ENCODE measurements around the gene UBE2N. TPM values are rescaled to one million over a fixed set of nuclear protein-coding genes. Genes with fewer than 3 reads are reported as not detected.
"Not testable (repeated sequence)": the region's sequence is repeated elsewhere in the genome, so short reads cannot be mapped to it uniquely, and the experiment has no call there.

Gene UBE2N
- polyA plus RNA-seq, 3 donors from 2014 or later: 135 to 193 (median 142) TPM

DNA sequence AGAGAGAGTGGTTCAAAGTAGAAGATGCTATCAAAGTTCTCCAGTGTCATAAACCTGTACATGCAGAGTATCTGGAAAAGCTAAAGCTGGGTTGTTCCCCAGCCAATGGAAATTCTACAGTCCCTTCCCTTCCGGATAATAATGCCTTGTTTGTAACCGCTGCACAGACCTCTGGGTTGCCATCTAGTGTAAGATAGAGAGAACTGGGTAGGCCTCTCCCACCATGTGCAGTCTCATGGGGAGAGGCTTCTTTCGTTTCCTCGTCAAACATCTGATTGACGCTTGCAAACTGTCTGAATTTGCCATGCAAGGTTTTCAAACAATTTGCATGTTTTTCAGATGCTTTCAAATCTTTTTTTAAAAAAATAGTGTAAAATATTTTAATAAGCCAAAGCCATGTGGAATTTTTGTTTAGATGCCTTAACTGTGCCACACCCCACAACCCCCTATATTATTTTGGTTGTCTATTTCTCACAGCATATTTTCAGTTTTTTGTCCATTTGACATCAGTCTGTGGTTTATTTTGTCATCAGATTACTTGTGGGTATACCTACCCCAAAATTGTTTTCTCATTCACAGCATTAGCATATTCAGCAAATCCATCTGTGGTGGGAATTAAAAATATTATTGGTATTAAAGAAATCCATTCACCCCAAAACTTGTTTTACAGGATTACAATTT is 42.4 kb downstream of the UBE2N start:
- H3K36me3 Mint-ChIP-seq; H3K4me3 Mint-ChIP-seq; H3K4me1 Mint-ChIP-seq; H3K9me3 Mint-ChIP-seq; DNase-seq; H3K27ac Mint-ChIP-seq; H3K27me3 Mint-ChIP-seq (ENCODE audit: low read depth in 3 of 3): not testable (repeated sequence)

DNA sequence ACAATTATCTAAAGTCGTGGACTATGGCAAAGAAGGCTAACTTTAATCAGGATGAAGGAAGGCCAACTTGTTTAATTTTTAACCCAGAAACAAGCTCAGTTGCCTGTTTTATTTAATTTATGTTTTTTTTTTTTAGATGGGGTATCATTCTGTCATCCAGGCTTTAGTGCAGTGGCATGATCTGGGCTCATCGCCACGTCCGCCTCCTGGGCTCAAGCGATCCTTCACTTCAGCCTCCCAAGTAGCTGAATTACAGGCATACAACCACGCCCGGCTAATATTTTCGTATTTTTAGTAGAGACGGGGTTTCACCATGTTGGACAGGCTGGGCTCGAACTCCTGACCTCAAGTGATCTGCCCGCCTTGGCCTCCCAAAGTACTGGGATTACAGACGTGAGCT is 44.3 kb downstream of the UBE2N start:
- Mint-ChIP-seq H3K9me3 (no peaks in the 10 kb centered on the region), H3K27ac (no peak overlapping the region), H3K4me1 (peaks cover 0 to 1% of the 10 kb centered on the region in 2 donors), H3K36me3 (no peaks in the 10 kb centered on the region), H3K4me3 (no peak overlapping the region), H3K27me3 (ENCODE audit: low read depth in 3 of 3) (peaks cover 0 to 3% (median 0%) of the 10 kb centered on the region in 3 donors)
- DNase-seq: no peak

DNA sequence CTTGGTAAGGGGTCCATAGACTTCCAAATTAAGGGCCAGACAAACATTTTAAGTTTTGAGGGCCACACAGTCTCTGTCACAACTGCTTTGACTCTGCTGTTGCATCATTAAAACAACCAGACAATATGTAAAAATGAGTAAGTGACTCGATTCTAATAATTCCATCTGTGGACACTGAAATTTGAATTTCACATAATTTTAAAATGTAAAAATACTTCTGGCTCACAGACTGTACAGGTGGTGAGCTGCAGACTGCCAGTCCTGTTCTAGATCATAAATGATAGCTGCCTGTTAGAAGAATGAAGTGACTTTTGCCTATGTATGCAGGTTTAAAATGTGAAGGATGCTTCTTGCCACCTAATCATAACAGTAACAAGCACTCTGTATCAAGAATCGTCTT is 48.3 kb downstream of the UBE2N start:
- Mint-ChIP-seq H3K27me3 (ENCODE audit: low read depth in 3 of 3) (peaks cover 0 to 3% (median 0%) of the 10 kb centered on the region in 3 donors), H3K36me3 (no peaks in the 10 kb centered on the region), H3K9me3 (no peaks in the 10 kb centered on the region), H3K27ac (peak overlapping the region in 1 of 6 donors; percentile 67), H3K4me1 (peaks cover 2 to 19% of the 10 kb centered on the region in 2 donors), H3K4me3 (no peak overlapping the region)
- no peak for DNase-seq

DNA sequence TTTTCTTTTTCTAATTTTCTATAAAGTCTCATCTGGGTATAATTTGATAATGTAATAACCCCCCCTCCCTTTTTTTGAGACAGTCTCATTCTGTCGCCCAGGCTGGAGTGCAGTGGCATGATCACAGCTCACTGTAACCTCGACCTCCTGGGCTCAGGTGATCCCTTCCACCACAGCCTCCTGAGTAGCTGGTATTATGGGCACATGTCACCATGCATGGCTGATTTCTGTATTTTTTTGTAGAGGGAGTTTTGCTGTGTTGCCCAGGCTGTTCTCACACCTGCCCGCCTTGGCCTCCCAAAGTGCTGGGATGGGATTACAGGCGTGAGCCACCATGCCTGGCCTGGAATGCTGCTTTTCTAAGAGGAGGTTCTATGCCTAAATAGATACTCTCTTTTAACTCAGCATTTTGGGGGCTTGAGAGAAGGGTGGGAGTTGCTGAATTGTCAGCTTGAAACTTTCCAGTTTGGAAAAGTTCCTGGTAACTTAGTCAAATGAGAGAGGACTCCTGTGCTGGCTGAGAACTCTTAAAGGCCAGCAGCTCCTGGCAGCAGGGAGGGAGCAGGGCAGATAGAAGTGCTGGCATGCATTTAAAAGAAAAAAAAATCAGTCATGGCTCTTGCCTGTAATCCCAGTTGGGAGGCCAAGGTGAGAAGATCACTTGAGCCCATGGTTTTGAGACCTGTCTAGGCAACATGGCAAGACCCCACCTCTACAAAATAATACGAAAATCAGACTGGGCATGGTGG is 51.0 kb downstream of the UBE2N start:
- Mint-ChIP-seq H3K27ac (peak overlapping the region in 1 of 6 donors; percentile 21), H3K4me1 (peaks cover 6 to 34% of the 10 kb centered on the region in 2 donors), H3K27me3 (ENCODE audit: low read depth in 3 of 3) (no peaks in the 10 kb centered on the region), H3K36me3 (no peaks in the 10 kb centered on the region), H3K9me3 (no peaks in the 10 kb centered on the region), H3K4me3 (no peak overlapping the region)
- no peak for DNase-seq

DNA sequence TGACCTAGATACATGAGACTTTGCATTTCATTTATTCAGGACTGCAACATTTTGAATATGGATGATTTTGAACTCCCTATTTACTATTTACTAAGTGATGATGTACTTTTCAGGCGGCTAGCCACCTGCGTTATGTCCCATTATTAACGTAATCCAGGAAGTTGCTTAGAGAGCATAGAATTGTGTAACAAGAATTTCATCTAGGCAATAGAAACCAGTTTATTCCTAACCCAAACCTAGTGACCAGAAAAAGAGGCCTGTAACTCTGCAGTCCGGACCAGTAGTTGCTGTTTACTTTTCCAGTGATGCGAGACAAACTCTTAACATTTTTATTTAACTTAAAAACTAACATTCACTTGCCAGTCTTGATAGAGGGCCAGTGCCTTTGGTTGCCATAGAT is 51.7 kb downstream of the UBE2N start:
- H3K27me3 Mint-ChIP-seq (ENCODE audit: low read depth in 3 of 3): no peaks in the 10 kb centered on the region
- H3K9me3 Mint-ChIP-seq: no peaks in the 10 kb centered on the region
- peaks cover 10 to 40% of the 10 kb centered on the region in 2 donors for H3K4me1 Mint-ChIP-seq
- no peak for DNase-seq
- H3K27ac Mint-ChIP-seq: peak overlapping the region in 1 of 6 donors; percentile 6
- no peaks in the 10 kb centered on the region for H3K36me3 Mint-ChIP-seq
- H3K4me3 Mint-ChIP-seq: no peak overlapping the region

DNA sequence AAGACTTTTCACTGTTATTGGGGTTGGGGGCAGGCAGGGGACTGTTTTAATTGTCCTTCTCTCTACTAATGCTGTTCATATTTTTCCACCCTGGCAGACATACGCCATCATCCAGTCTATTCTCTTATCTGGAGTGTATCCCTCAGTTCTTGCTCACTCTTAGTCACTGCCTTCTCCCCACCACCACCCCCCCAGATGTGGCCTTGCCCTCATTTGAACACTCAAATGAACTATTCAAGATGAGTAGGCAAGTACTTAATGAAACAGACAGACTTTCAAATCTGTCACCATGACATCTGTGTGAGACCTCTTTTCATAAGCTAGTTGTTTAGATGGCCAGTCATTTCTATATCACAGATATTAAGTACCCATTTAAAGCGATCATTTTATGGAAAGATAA is 54.0 kb downstream of the UBE2N start:
- no peaks in the 10 kb centered on the region for H3K36me3 Mint-ChIP-seq
- H3K4me3 Mint-ChIP-seq: no peak overlapping the region
- H3K27me3 Mint-ChIP-seq (ENCODE audit: low read depth in 3 of 3): no peaks in the 10 kb centered on the region
- no peak for DNase-seq
- peaks cover 17 to 44% of the 10 kb centered on the region in 2 donors for H3K4me1 Mint-ChIP-seq
- H3K27ac Mint-ChIP-seq: no peak overlapping the region
- H3K9me3 Mint-ChIP-seq: no peaks in the 10 kb centered on the region

DNA sequence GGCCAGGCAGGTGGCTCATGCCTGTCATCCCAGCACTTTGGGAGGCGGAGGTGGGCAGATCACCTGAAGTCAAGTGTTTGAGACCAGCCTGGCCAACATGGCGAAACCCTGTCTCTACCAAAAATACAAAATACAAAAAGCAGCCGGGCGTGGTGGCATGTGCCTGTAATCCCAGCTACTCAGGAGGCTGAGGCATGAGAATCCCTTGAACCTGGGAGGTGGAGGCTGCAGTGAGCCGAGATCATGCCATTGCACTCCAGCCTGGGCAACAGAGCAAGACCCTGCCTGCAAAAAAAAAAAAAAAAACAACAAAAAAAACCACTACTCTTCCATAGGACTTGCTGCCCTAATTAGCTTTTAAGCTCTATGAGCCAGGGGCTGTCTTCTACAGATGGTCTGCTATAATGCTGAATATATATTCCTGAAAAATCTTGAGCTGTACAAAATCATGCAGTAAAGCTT is 59.7 kb downstream of the UBE2N start:
- H3K27ac Mint-ChIP-seq; H3K36me3 Mint-ChIP-seq; H3K4me3 Mint-ChIP-seq; H3K9me3 Mint-ChIP-seq; DNase-seq; H3K27me3 Mint-ChIP-seq (ENCODE audit: low read depth in 3 of 3): not testable (repeated sequence)
- H3K4me1 Mint-ChIP-seq: peaks cover 51 to 57% of the 10 kb centered on the region in 2 donors

DNA sequence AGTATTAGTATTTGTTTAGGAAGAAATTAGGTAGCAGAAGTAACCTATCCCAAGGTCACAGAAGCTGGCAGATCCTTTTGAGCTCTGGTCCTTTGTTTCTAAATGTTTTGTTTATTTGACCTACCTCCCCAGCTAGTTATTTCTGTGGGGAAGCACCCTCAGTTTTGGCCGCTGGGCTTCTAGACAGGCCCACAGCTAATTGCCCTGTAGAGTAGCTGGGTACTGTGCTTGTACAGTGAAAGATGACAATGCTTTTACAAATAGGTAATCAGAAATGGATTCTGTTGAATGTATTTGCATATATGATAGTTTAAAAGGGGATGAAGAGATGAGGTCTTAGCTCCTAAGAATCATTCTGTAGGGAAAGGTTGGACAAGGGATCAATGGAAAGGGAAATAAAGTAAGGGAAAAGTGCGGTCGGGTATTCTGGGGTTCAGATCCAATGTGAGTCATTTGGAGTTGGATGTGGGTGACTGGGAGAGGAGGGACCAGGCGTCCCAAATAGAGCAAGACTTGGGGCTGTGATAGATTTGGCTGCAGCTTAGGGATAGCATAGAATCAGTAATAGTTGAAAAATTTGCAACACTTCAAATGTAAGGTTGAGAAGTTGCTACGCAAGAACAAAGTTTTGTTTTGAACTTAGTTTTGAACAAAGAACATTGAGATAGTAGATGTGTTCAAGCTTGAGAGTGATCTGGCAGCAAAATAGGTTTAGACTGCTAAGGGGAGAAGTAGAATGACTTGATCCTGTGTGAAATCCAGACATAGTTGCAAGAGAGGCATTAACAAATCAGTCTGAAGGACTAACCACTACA is 60.4 kb downstream of the UBE2N start:
- DNase-seq: no peak

DNA sequence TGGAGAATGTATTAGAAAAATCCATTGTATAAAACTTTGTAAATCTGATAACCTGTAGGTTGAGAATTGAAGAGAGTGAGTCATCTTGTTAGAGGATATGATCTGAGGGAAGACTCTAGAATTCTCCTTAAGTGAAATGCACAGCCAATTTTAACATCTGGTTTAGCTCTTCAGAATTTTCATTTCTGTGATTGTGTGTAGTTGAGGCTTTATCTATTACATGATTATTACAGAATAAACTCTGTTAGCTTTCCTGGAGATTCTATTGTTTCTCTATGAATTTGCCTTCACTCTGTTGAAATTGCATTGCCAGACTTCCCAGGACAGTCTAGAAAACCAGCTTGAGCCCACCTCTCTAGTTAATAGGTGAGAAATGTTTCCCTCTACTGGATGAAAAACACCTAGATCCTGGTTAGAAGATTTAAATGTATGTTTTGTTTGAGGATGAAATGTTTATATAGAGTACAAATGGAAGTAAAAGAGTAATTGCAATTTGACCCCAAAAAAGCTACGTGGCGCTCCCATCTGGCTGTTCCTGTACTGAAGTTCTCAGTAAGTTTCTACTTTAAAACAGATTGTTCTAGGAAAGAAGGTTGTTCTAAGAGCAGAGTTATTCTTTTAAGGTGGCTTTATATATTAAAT is 61.1 kb downstream of the UBE2N start:
- no peaks in the 10 kb centered on the region for H3K9me3 Mint-ChIP-seq
- H3K27ac Mint-ChIP-seq: peak overlapping the region in 3 of 6 donors; percentile 17 to 97 (median 94)
- peaks cover 52 to 57% of the 10 kb centered on the region in 2 donors for H3K4me1 Mint-ChIP-seq
- H3K27me3 Mint-ChIP-seq (ENCODE audit: low read depth in 3 of 3): peaks cover 5 to 8% (median 5%) of the 10 kb centered on the region in 3 donors
- H3K36me3 Mint-ChIP-seq: no peaks in the 10 kb centered on the region
- H3K4me3 Mint-ChIP-seq: peak overlapping the region; percentile 15 to 100 (median 99)
- DNase-seq: no peak

More for the DNA sequence above, 60.4 kb downstream of the UBE2N start:
- Mint-ChIP-seq H3K36me3 (no peaks in the 10 kb centered on the region), H3K27me3 (ENCODE audit: low read depth in 3 of 3) (peaks cover 5 to 8% (median 5%) of the 10 kb centered on the region in 3 donors), H3K4me3 (peak overlapping the region in 3 of 5 donors; percentile 31 to 97 (median 34)), H3K27ac (no peak overlapping the region), H3K4me1 (peaks cover 52 to 59% of the 10 kb centered on the region in 2 donors), H3K9me3 (no peaks in the 10 kb centered on the region)

DNA sequence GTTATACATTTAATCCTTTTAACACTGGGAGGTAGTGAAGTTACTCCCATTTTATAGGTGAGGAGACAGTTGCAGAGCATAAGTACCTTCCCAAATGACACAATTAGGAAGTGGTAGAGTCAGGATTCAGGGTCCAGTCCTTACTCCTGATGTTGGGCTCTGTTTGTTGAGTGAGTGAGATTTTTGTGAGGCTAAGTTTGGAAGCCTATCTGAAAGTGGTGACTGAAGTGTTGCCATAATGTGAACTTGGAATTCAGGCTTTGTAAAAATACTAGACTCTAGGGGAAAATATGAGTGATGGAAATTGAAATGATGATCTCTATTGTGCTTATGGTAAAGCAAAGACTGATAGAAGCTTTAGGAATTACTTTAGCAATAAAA is 61.8 kb downstream of the UBE2N start:
- peaks cover 47 to 51% of the 10 kb centered on the region in 2 donors for H3K4me1 Mint-ChIP-seq
- H3K4me3 Mint-ChIP-seq: peak overlapping the region; percentile 97 to 100 (median 99)

DNA sequence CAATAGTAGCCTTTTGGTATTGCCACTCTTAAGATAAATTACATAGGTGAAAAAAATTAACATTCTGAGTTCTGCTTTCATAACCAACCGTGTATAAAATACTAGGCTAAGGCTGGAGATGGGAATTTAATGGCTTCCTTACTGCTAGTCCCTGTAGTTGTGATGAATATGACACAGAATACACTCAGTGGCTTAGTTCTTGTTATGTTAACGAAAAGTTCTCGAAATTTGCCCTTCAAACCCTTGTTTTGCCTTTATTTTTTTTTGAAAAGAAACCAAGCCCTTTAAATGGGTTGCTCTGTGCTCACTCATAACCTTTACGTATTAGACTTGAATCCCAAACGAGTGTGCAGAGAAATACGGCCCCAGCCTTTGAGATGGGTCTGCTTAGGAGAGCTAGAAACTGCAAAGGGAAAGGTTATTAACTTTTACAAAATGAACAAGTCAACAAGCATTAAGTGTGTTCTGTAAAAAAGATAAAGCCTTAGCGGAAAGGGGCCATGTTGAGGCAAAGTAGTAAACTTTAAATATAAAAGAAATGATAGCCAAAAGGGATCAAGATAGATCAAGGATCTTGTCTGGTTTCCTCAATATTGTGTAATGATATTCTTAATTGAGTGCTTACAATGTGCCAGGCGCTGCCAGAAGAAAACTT is 62.3 kb downstream of the UBE2N start:
- Mint-ChIP-seq H3K4me1 (peaks cover 46 to 47% of the 10 kb centered on the region in 2 donors), H3K4me3 (peak overlapping the region; percentile 97 to 100 (median 99)), H3K36me3 (no peaks in the 10 kb centered on the region), H3K27ac (peak overlapping the region; percentile 94 to 99 (median 97)), H3K27me3 (ENCODE audit: low read depth in 3 of 3) (peaks cover 5 to 8% (median 5%) of the 10 kb centered on the region in 3 donors), H3K9me3 (no peaks in the 10 kb centered on the region)
- DNase-seq: no peak

More for the DNA sequence above, 61.8 kb downstream of the UBE2N start:
- Mint-ChIP-seq H3K27me3 (ENCODE audit: low read depth in 3 of 3) (peaks cover 5 to 8% (median 5%) of the 10 kb centered on the region in 3 donors), H3K36me3 (no peaks in the 10 kb centered on the region), H3K9me3 (no peaks in the 10 kb centered on the region), H3K27ac (peak overlapping the region; percentile 25 to 97 (median 96))
- no peak for DNase-seq

DNA sequence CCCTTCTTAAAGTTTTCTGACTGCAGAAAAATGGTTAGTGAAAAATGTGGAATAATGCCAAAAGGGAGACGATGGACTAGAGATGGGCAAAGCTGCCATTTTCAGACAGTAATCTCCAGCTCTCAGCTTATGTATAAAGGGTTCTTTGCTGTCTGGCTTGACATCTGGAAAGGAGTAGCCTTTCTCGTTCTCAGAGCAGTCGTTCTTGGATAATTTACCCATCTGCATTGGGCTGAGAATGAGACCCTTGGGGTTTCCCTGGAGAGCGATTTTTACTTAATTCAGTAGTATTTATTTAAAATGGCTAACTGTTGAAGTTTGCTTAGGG is 62.8 kb downstream of the UBE2N start:
- H3K4me1 Mint-ChIP-seq: peaks cover 46 to 47% of the 10 kb centered on the region in 2 donors

More for the DNA sequence above, 62.8 kb downstream of the UBE2N start:
- H3K4me3 Mint-ChIP-seq: peak overlapping the region; percentile 97 to 100 (median 99)
- no peak for DNase-seq
- no peaks in the 10 kb centered on the region for H3K36me3 Mint-ChIP-seq
- peak overlapping the region; percentile 94 to 99 (median 97) for H3K27ac Mint-ChIP-seq
- H3K9me3 Mint-ChIP-seq: no peaks in the 10 kb centered on the region
- peaks cover 5 to 8% (median 5%) of the 10 kb centered on the region in 3 donors for H3K27me3 Mint-ChIP-seq (ENCODE audit: low read depth in 3 of 3)
